Naive thymus-derived CD4-positive, alpha-beta T cell (primary cell): Measurements from ENCODE around the gene CBLB. TPM values are rescaled to one million over a fixed set of nuclear protein-coding genes. Genes with fewer than 3 reads are reported as not detected.

Experiments
- ATAC-seq: fragments of 150-1000 bp; cut with Tn5 transposase; 2 replicates; pipeline ENCODE4 v1.10.0; 2021; ENCODE audit warnings: mild to moderate bottlenecking, moderate library complexity
- CTCF ChIA-PET: fragments of 350-600 bp; sonication (Branson Sonifier 250); formaldehyde crosslinking; loops from one replicate; lab custom pipeline; 2021; ENCODE audit warnings: antibody characterized with exemption; lab: Charles Lee
- POLR2A ChIA-PET: fragments of 350-600 bp; sonication (Branson Sonifier 250); formaldehyde crosslinking; loops from one replicate; lab custom pipeline; 2021; ENCODE audit warnings: antibody characterized with exemption, inconsistent platforms; lab: Charles Lee
- DNase-seq, 9 donors: peaks; one replicate each; pipeline versions ENCODE4 v3.0.0 to v3.0.0-alpha.2; 2020 to 2022; ENCODE audit warnings: mixed read lengths in 1 of 9
- H3K27ac ChIP-seq: one replicate; pipeline ENCODE4 v1.7.0; 2013; ENCODE audit warnings: mild to moderate bottlenecking, low read depth, low read length, moderate library complexity
- H3K27me3 ChIP-seq, 2 donors: one replicate each; pipeline ENCODE4 v1.7.0; 2013; ENCODE audit warnings: low read length in 2 of 2, mild to moderate bottlenecking in 2 of 2, moderate library complexity in 2 of 2; ENCODE audit not compliant: control insufficient read depth in 2 of 2, insufficient read depth in 2 of 2
- H3K36me3 ChIP-seq, 3 experiments: 1 replicate in 2 of 3; 2 replicates in 1 of 3; pipeline ENCODE4 v1.7.0; 2013; ENCODE audit warnings: low read length in 3 of 3, mild to moderate bottlenecking in 3 of 3, moderate library complexity in 1 of 3; ENCODE audit not compliant: insufficient read depth in 3 of 3, control insufficient read depth in 2 of 3
- H3K4me1 ChIP-seq, 2 donors: one replicate each; pipeline ENCODE4 v1.7.0; 2013; ENCODE audit warnings: low read length in 2 of 2, mild to moderate bottlenecking in 2 of 2, moderate library complexity in 1 of 2; ENCODE audit not compliant: control insufficient read depth in 2 of 2, insufficient read depth in 2 of 2
- H3K4me3 ChIP-seq: 2 replicates; pipeline ENCODE4 v1.7.0; 2013; ENCODE audit warnings: mild to moderate bottlenecking, low read length
- H3K9me3 ChIP-seq, 3 experiments: 1 replicate in 2 of 3; 2 replicates in 1 of 3; pipeline ENCODE4 v1.7.0; 2013; ENCODE audit warnings: low read length in 3 of 3; ENCODE audit not compliant: control insufficient read depth in 2 of 3
- H3K27ac Mint-ChIP-seq, 9 donors: one replicate each; pipeline ENCODE4 v1.8.0; 2020 to 2022; ENCODE audit warnings: mixed read lengths in 9 of 9, mild to moderate bottlenecking in 8 of 9, moderate library complexity in 5 of 9, inconsistent platforms in 2 of 9
- H3K27me3 Mint-ChIP-seq, 5 donors: one replicate each; pipeline ENCODE4 v1.8.0; 2021 to 2022; ENCODE audit warnings: mixed read lengths in 5 of 5, mild to moderate bottlenecking in 1 of 5
- H3K36me3 Mint-ChIP-seq, 5 donors: one replicate each; pipeline ENCODE4 v1.8.0; 2020 to 2022; ENCODE audit warnings: mixed read lengths in 5 of 5, mild to moderate bottlenecking in 3 of 5, inconsistent platforms in 1 of 5
- H3K4me1 Mint-ChIP-seq, 7 donors: one replicate each; pipeline ENCODE4 v1.8.0; 2020 to 2022; ENCODE audit warnings: mixed read lengths in 7 of 7, mild to moderate bottlenecking in 3 of 7, inconsistent platforms in 1 of 7
- H3K4me3 Mint-ChIP-seq, 10 donors: one replicate each; pipeline ENCODE4 v1.8.0; 2020 to 2022; ENCODE audit warnings: mild to moderate bottlenecking in 10 of 10, mixed read lengths in 10 of 10, moderate library complexity in 6 of 10, inconsistent platforms in 2 of 10
- H3K9me3 Mint-ChIP-seq, 11 donors: one replicate each; pipeline ENCODE4 v1.8.0; 2020 to 2022; ENCODE audit warnings: mixed read lengths in 11 of 11, mild to moderate bottlenecking in 4 of 11, inconsistent platforms in 1 of 11, moderate library complexity in 1 of 11
- intact Hi-C, 2 donors: fragments of 100-400 bp; cut with micrococcal nuclease; formaldehyde crosslinking; loops; one replicate each; pipeline ENCODE4 v1.15.1; 2023
- polyA plus RNA-seq, 2 donors: library from polyadenylated mRNA; unstranded; fragments of 300-500 nt; fragmentation: Illumina TruSeq; gene quantifications; one replicate each; pipeline ENCODE4 v1.2.3, GENCODE V29; 2021
- total RNA-seq, 6 experiments: library from RNA in 5 of 6; stranded (reverse) in 5 of 6; gene quantifications; 1 replicate in 5 of 6; 2 replicates in 1 of 6; pipeline ENCODE4 v1.2.3 and lab custom pipeline; 2021 to 2026

CBLB gene
- total and polyA plus RNA-seq, 7 experiments from 2014 or later: 22.4 to 135 (median 97.8) TPM

GRCh38 chr3:105614288-105615030 lies 254.4 kb downstream of the CBLB start:
- DNase-seq (no peak), ATAC-seq (no peak)
- no peaks in the 10 kb centered on the region for H3K27me3 Mint-ChIP-seq
- Histone ChIP-seq H3K9me3 (no peaks in the 10 kb centered on the region), H3K27ac (no peak overlapping the region), H3K36me3 (no peaks in the 10 kb centered on the region), H3K27me3 (no peaks in the 10 kb centered on the region), H3K4me3 (no peak overlapping the region), H3K4me1 (no peaks in the 10 kb centered on the region)
- POLR2A ChIA-PET: no interaction called here
- CTCF ChIA-PET: no interaction called here
- intact Hi-C loops: no loop called here
- no peaks in the 10 kb centered on the region for H3K36me3 Mint-ChIP-seq
- no peaks in the 10 kb centered on the region for H3K4me1 Mint-ChIP-seq
- no peak overlapping the region for H3K27ac Mint-ChIP-seq
- no peak overlapping the region for H3K4me3 Mint-ChIP-seq
- H3K9me3 Mint-ChIP-seq: no peaks in the 10 kb centered on the region

- no peak overlapping the region for H3K4me3 Mint-ChIP-seq
- DNase-seq (no peak), ATAC-seq (no peak)
- no peak overlapping the region for H3K27ac ChIP-seq
- H3K4me3 ChIP-seq: no peak overlapping the region
- no peaks in the 10 kb centered on the region for H3K9me3 Mint-ChIP-seq
- H3K36me3 Mint-ChIP-seq: no peaks in the 10 kb centered on the region
- H3K27me3 ChIP-seq: no peaks in the 10 kb centered on the region
- H3K4me1 Mint-ChIP-seq: no peaks in the 10 kb centered on the region
- H3K36me3 ChIP-seq: no peaks in the 10 kb centered on the region
- H3K9me3 ChIP-seq: no peaks in the 10 kb centered on the region
- no peaks in the 10 kb centered on the region for H3K27me3 Mint-ChIP-seq
- CTCF ChIA-PET: no interaction called here
- POLR2A ChIA-PET: interaction anchor here (0.5 kb wide), 1 partner anchor 561 kb away, joined by 3 read pairs; no protein-coding TSS in a partner anchor
- intact Hi-C loops: no loop called here
- peak overlapping the region in 1 of 9 donors; percentile 86 for H3K27ac Mint-ChIP-seq
- H3K4me1 ChIP-seq: no peaks in the 10 kb centered on the region
Measured at GRCh38 chr3:105613120-105613519, 255.7 kb downstream of the CBLB start.

- Mint-ChIP-seq H3K9me3 (no peaks in the 10 kb centered on the region), H3K4me3 (no peak overlapping the region), H3K27ac (no peak overlapping the region), H3K4me1 (no peaks in the 10 kb centered on the region), H3K27me3 (no peaks in the 10 kb centered on the region), H3K36me3 (no peaks in the 10 kb centered on the region)
- ChIA-PET CTCF (no interaction called here), POLR2A (no interaction called here)
- ATAC-seq (no peak), DNase-seq (no peak)
- H3K4me1 ChIP-seq: no peaks in the 10 kb centered on the region
- intact Hi-C loops: no loop called here
- H3K9me3 ChIP-seq: no peaks in the 10 kb centered on the region
- H3K4me3 ChIP-seq: no peak overlapping the region
- H3K36me3 ChIP-seq: no peaks in the 10 kb centered on the region
- H3K27ac ChIP-seq: no peak overlapping the region
- no peaks in the 10 kb centered on the region for H3K27me3 ChIP-seq
Measured at GRCh38 chr3:105611304-105612192, 257.3 kb downstream of the CBLB start.

GRCh38 chr3:105610473-105610872 lies 258.3 kb downstream of the CBLB start:
- Histone ChIP-seq H3K4me1 (no peaks in the 10 kb centered on the region), H3K4me3 (no peak overlapping the region), H3K9me3 (no peaks in the 10 kb centered on the region), H3K27ac (no peak overlapping the region), H3K36me3 (no peaks in the 10 kb centered on the region), H3K27me3 (no peaks in the 10 kb centered on the region)
- Mint-ChIP-seq H3K4me1 (no peaks in the 10 kb centered on the region), H3K4me3 (no peak overlapping the region), H3K36me3 (no peaks in the 10 kb centered on the region), H3K27ac (no peak overlapping the region), H3K27me3 (no peaks in the 10 kb centered on the region), H3K9me3 (no peaks in the 10 kb centered on the region)
- POLR2A ChIA-PET: no interaction called here
- CTCF ChIA-PET: no interaction called here
- ATAC-seq: no peak
- intact Hi-C loops: no loop called here
- DNase-seq: no peak

GRCh38 chr3:105608623-105609022 lies 260.2 kb downstream of the CBLB start:
- CTCF ChIA-PET: no interaction called here

GRCh38 chr3:105606016-105606415 lies 262.8 kb downstream of the CBLB start:
- H3K36me3 ChIP-seq: no peaks in the 10 kb centered on the region
- H3K36me3 Mint-ChIP-seq: no peaks in the 10 kb centered on the region
- no peaks in the 10 kb centered on the region for H3K9me3 ChIP-seq
- H3K9me3 Mint-ChIP-seq: no peaks in the 10 kb centered on the region
- no peak for DNase-seq
- no peaks in the 10 kb centered on the region for H3K4me1 Mint-ChIP-seq
- H3K27me3 Mint-ChIP-seq: no peaks in the 10 kb centered on the region
- H3K27ac Mint-ChIP-seq: no peak overlapping the region
- intact Hi-C loops: no loop called here
- H3K4me3 Mint-ChIP-seq: no peak overlapping the region
- no peak overlapping the region for H3K27ac ChIP-seq
- H3K4me1 ChIP-seq: no peaks in the 10 kb centered on the region
- no peak overlapping the region for H3K4me3 ChIP-seq
- ChIA-PET POLR2A (no interaction called here), CTCF (no interaction called here)
- no peaks in the 10 kb centered on the region for H3K27me3 ChIP-seq
- ATAC-seq: no peak

More at GRCh38 chr3:105608623-105609022, 260.2 kb downstream of the CBLB start:
- Histone ChIP-seq H3K9me3 (no peaks in the 10 kb centered on the region), H3K27ac (no peak overlapping the region), H3K4me3 (no peak overlapping the region), H3K36me3 (no peaks in the 10 kb centered on the region), H3K4me1 (no peaks in the 10 kb centered on the region), H3K27me3 (no peaks in the 10 kb centered on the region)
- H3K36me3 Mint-ChIP-seq: no peaks in the 10 kb centered on the region
- no peak overlapping the region for H3K27ac Mint-ChIP-seq
- intact Hi-C loops: no loop called here
- no peak for ATAC-seq
- no peak for DNase-seq
- H3K27me3 Mint-ChIP-seq: no peaks in the 10 kb centered on the region
- no peak overlapping the region for H3K4me3 Mint-ChIP-seq
- no peaks in the 10 kb centered on the region for H3K9me3 Mint-ChIP-seq
- POLR2A ChIA-PET: no interaction called here
- H3K4me1 Mint-ChIP-seq: no peaks in the 10 kb centered on the region
